GM19455 (cell line): ENCODE data around the gene PHIP.
A peak's percentile ranks its signal among the peaks of the same experiment; 100 is the strongest.
"Not testable (repeated sequence)": the region's sequence is repeated elsewhere in the genome, so short reads cannot be mapped to it uniquely, and the experiment has no call there.

ENCODE experiments used
- ATAC-seq: cut with Tn5 transposase; IDR thresholded peaks from one replicate; pipeline ENCODE4 v1.9.1; 2021; ENCODE audit not compliant: unreplicated experiment

The PHIP gene

DNA sequence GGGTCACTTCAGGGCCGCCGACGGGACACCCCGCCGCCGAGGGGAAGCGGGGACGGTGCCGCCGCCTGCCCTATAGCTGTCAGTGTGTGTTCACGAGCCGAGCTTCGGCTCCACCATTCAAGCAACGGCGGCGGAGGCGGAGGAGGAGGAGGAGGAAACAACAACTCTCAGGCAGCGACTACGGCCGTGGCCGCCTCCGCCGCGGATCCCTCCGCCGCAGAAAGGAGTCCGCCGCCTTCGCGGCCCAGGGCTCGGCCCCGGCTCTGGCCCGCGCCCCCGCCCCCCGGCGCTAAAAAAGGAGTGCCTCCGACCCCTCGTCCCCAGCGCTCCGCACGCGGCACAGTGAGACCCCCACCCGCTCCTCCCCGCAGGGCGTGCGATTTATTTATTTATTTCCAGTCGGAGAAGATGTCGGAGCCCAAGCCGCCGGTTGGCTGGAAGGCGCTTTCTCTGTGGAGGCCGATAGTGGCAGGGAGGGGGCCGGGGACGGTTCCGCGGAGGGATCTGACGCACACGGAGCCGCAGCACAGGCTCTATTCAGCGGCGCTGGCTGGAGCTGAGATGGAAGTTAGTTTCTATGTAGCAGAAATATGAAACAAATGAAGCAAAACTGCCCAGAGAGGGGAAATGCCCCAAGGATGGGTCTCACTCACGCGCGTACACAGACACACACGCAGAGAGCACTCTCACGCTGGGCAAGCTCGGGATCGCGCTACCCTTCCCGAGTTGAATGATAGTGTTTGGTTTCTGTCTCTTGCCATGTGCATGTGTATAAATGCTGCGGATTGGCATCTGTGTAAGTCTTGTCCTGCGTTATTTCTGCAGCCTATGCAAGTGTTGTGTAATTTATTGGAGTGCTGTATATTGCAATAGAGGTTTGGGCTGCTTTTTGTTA is at the start of gene PHIP:
PHIP (minus strand) TSS at position 180 of the 895 bp plus-strand sequence. CDS start 186 bp downstream, outside the sequence.
- peak; percentile 73 for ATAC-seq

DNA sequence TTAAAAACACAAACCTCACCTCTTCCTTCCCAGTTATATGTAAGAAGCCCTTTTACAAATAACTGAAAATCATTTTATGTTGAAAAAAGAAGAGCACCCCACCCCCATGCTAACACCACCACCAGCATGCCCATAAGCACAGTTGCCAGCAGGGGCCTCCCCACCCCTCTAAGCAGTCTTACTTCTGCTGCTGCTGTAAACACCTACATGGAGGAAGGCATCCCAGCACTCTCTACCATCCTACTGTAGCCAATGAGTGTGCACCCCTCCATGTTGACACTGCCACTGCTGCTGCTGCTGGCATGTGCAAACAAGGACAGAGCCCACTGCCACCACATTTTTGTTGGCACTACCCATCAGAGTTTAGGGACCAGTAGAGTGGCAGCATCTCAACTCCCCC is 49.6 kb upstream of the PHIP start:
- no peak for ATAC-seq

DNA sequence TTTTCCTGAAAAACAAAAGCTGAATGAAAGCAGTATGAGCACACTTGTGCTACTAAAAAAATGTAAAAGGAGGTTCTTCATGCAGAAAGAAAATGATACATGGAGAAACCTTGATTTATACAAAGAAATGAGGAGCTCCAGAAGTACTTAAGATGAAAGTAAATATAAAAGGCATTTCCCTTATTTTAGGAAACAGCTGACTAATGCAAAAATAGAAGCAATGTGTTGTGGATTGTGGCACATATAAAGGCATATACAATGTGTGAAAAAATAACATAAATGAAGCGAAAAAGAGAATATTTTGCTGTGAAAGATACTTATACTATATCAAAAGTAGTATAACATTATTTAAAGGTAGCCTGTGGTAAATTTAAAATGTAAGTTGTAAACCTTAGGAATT is 41.2 kb upstream of the PHIP start:
- ATAC-seq = no peak

DNA sequence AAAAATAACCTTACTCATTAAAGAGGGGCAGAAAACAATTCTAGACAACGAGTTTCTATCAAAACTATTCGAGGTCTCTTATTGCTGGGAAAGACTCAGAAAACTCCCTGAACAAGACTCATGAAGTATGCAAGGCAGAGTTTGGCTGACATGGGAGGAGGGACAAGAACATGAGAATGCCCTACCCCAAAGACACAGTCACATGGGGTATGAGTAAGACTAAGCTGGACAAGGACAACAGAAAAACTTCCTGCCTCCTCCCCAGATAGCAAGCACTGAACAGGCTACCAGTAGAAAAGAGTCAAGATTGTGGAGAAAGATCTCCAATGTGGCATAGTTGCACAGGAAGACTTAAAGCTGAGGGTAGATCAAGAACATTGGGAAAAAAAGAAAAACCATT is 39.7 kb upstream of the PHIP start:
- ATAC-seq = no peak

DNA sequence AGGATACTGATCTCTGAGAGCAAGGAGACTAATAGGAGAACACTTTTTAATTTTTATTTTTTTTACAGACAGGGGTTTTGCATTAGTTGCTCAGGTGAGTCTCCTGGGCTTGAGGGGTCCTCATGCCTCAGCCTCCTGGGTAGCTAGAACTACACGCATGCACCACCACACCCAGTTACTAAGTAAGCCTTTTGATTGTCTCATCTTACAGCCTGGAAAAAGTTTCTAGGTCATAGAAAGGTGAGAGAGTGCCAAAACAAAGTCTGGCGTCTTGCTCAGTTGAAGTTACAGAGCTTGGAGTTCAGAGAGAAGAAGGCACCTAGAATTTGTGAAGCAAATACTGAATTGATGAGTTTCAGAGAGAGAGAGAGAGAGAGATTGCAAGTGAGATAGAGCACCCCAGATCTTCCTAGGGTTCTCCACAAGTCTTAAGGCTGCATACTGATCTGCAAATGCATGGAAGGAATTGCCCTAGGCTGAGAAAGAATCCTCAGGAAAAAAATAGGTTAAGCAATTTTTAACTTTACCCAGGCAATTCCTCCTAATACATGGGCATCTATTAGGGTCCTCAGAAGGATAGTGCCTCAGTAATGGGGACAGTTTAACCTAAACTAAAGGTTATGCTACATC is 37.6 kb upstream of the PHIP start:
- ATAC-seq = no peak

DNA sequence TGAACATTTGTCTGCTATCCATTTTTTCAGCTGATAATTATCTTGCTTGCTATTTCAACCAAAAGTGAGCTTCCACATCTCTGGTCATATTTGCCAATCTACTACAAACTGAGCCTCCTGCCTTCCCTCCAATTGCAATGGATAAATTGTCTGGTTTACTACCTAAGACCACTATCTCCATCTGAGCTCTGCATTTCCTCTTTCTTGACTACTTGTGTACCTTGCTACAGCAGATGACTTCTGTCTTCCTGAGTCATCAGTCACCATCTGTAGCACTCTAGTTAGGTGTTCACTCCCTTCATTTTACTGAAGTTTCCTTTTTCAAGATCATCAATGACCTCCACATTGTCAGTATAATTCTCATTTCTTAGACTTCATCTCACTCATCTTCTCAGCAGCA is 33.5 kb upstream of the PHIP start:
- ATAC-seq = no peak

DNA sequence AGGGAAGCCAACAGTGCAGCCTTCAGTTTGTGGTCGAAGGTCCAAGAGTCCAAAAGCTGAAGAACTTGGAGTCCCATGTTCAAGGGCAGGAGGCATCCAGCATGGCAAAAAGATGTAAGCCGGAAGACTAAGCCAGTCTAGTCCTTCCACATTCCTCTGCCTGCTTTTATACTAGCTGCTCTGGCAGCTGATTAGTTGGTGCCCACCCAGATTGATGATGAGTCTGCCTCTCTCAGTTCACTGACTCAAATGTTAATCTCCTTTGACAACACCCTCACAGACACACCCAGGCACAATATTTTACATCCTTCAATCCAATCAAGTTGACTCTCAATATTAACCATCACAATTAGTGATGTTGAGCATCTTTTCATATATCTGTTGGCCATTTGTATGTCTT is 23.1 kb upstream of the PHIP start:
- ATAC-seq = no peak

DNA sequence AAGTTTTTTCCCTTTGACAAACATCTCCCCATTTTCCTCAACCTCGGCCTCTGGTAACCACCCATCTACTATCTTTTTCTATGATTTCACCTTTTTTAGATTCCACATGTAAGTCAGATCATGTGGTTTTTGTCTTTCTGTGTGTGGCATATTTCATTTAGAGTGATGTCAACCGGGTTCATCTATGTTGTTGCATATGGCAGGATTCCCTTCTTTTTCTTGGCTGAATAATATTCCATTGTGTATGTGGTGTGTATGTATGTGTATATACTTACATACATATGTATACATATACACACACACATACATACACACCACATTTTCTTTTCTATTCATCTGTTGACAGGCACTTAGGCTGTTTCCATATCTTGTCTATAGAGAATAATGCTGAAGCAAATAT is 22.2 kb upstream of the PHIP start:
- no peak for ATAC-seq

DNA sequence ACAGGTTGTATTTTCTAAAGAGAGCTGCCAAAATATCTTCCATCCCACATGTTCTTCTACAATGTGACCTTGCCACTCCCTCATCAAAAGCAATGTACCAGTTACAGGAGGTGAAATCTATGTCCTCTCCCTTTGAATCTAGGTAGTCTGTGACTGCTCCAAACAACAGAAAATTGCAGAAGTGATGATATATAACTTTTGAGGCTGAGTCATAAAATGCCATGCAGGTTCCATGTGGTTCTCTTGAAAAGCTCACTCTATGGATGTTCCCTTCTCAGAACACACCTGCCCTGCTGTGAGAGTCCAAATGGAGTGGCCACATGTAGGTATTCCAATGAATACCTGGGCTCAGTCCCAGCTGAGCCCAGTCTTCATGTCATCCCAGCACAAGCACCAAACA is 16.9 kb upstream of the PHIP start:
- no peak for ATAC-seq

DNA sequence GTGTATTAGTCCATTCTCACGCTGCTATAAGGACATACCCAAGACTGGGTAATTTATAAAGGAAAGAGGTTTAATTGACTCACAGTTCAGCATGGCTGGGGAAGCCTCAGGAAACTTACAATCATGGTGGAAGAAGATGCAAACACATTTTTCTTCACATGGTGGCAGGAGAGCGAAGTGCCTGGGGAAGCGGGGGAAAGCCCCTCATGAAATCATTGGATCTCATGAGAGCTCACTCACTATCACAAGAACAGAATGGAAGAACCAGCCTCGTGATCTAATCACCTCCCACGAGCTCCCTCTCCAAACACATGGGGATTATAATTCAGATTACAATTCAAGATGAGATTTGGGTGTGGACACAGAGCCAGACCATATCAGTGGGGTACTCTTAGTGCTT is 13.7 kb upstream of the PHIP start:
- not testable (repeated sequence) for ATAC-seq

DNA sequence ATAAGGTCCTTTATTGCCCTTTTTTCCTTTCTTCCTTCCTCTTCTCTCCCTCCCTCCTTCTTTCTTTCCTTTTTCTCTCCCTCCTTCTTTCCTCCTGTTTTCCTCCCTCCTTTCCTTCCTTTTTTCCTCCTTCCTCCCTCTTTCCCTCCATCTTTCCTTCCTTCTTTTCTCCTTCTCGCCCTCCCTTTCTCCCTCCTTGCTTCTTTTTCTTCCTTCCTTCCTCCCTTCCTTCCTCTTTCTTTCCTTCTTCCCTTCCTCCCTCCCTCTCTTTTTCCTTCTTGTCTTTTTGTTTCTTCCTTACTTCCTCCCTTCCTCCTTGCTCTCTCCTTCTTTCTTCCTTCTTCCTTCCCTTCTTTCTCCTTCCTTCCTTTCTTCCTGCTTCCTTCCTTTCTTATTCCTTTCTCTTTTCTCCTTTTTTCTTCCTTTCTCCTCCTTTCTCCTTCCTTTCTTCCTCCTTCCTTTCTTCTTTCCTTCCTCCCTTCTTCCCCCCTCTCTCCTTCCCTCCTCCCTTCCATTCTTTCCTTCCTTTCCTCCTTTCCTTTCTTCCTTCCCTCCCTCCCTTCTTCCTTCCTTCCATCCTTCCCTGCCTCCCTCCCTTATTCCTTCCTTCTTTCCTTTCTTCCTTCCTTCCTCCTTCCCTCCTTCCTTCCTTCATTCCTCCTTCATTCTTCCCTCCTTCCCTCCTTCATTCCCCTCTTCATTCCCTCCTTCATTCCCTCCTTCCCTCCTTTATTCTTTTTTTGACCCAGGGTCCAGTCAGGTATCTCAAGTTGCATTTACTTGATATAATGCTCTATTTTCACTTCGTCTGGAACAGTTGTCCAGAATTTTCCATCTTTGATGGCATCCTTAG is 11.7 kb upstream of the PHIP start:
- no peak for ATAC-seq

DNA sequence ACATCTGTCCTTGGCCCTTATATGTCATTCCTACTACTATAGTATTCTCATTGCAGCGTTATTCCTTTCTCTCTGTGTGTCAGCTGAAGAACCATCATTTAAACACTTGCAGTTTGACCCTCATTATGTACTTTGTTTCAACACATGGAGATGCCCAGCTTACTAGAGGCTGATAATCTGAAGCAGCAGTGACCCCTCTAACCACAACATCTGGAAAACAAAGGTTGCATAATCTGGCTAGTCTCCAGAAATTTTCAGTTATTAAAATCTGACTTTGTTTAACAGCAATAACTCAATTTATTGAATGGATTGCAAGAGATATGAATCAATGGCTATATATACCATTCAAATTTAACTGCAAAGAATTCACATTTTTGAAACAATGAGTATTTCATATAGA is 6.6 kb upstream of the PHIP start:
- ATAC-seq = no peak

DNA sequence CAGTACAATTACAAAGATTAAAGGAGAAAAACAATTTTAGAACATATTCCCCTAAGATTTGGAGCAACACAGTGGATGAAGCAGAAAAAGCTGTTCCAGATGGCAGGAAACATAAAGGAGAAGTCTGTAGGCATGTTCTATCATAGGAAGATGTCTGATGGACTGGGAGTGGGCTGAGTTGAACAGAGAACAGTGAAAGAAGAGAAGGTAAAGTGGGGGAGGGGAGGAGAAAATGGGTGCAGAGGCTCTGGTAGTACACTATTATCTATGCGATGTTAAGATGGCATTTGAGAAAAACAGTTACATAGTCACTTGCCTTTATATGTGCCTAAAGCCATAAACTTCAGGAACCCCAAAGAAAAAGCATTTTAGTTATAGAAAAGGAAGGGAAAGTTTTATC is 4.2 kb upstream of the PHIP start:
- no peak for ATAC-seq

DNA sequence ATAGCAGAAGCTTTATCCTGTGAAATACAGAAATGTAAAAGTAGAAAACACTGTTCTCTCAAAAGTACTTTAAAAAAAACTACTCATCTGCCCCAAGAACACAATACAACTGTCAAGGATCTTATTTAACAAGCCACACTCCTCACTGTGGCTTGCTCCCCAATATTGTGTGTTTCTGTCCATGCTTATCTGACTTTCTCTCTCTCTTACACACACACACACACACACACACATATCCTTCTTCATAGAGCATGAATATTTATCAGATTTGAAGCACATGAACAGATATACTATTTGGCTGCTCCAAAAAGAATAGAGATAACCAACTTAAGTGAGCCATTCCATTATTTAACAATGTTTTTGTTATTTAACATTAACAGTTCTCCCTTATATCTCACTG is 3.6 kb upstream of the PHIP start:
- ATAC-seq = no peak

DNA sequence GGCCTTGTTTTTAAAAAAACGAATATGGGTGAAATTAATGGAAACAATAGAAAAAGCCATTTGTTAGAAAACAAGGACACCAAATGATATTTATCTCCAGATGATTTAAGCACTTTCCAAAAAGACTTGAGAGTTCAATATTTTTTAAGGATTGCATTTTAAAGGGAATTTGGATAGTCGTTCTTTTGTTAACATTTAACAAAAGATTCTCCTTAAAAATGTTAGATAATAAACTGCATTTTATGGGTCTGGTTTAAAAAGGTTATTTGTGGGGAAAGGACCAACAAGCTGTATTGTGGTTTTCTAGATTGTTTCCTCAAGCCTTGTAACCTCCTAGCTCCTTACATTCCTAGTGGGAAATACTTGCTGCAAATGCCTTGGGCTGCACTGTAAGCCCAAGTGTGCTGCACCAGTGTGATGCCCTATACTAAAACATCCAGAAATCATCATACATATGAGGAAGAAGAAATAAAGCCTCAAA is 1.5 kb upstream of the PHIP start:
- no peak for ATAC-seq

DNA sequence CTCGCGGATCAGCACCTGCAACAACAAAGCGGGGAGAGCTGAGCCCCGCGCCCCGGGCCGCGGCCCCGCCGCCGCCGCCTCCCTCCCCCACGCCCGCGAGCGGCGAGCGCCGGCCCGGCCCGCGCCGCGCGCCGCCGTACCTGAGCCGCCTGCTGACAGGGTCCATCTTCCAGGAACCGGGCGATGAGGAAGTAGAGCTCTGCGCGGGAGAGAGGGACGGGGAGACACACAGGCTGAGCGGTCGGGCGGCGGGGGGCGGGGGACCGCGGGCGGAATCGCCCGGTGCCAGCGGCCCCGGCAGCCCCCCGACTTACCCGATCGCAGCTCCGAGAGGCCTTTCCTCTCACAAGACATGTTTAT is 359 bp downstream of the PHIP start:
- ATAC-seq = peak; percentile 26

DNA sequence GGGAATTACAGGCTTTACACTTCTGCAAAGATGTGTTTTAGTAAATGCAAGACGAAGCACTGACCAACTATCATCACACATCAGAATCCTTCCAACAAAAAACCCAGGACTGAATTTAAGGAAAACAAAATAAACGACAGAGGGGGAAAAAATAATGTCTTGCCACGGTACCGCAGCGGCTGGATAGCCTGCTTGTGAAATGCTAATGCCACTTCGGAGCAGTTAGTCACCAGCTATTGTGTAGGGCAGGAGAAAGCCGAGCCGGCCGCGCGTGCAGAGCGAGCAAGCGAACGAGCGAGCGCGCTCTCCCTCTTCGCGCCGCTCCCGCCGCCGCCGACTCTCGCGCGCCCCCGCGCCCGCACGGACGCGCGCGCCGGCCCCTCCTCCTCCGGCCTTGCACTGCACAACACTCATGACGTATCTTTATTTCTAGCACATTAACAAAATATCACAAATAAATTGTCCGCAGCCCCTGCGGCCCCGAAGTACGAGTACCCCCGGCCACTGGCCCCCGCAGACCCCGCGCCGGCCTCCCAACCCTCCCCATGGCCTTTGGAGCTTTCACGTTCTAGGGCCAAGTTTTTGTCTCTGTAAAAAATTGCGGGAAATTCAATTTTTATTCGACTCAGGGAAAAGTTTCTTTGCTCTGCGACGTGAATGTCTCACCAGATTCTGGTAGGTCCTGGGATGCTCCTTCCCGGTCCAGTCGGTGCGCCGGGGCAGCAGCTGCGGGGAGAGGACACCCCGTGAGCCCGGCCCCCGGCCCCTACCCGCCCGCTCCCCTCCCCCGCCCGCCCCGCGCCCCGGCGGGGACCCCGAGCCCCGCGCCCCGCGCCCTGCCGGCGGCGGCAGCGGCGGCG is 1.0 kb downstream of the PHIP start:
- peak; percentile 50 for ATAC-seq

DNA sequence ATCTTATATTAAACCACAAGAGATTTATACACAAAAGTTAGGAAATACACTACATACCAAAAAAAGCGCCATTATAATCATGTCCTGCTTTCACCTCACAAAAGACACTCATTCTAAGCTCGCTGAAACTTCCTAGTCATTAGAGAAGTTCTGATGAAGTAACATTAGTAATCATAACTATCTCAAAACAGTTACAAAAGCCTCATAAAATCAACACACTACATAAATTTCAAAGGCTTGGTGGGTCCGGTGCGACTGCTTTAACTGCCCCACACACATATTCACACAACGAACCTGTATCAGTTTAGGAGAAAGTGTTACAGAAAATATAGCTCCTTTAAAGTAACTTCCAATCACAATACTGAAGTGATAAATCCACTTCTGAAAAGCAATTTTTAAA is 1.9 kb downstream of the PHIP start:
- no peak for ATAC-seq

DNA sequence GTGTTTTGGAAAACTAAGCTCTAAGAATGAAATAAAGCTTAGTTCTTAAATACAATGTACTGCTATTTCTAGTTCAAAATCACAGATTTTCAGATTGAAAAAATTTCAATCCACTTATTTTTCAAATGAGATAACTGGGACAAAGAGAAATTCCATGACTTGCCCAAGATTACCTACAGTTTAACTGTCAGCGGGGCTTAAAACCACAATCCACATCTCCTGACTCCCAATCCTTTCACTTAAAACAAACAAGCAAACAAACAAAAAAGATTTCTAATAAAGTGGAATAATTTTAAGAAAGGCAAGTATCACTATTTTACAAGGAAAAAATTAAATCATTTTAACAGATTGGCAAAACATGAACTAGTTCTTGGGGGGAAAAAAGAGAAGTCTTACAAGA is 4.2 kb downstream of the PHIP start:
- no peak for ATAC-seq

DNA sequence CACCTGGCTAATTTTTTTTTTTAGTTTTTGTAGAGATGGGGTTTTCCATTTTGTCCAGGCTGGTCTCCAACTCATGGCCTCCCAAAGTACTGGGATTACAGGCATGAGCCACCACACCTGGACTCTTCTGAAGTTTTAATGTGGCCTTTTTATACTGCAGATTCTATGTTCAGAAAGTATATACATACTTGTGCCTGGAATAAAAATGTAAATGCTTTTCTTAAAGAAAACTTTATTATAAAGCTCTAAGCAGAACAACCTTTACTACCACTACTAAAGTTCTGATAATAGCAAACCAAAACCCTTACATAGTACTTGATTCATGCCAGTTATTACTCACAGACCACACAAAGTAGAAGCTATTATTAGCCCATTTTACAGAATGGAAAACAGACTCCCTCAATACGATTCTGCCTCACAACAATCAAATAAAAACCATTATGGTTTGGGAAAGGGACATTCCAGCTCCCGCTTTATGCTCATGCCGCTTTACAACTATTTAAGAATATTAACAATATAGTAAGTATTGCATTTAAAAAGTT is 5.3 kb downstream of the PHIP start:
- ATAC-seq = no peak
